AG20443 (cell line): Measurements from ENCODE around the gene CNBP.

Experiments
- DNase-seq: peaks from one replicate; pipeline ENCODE4 v3.0.0; 2012; ENCODE audit warnings: low spot score, mixed read lengths

Gene CNBP

DNA sequence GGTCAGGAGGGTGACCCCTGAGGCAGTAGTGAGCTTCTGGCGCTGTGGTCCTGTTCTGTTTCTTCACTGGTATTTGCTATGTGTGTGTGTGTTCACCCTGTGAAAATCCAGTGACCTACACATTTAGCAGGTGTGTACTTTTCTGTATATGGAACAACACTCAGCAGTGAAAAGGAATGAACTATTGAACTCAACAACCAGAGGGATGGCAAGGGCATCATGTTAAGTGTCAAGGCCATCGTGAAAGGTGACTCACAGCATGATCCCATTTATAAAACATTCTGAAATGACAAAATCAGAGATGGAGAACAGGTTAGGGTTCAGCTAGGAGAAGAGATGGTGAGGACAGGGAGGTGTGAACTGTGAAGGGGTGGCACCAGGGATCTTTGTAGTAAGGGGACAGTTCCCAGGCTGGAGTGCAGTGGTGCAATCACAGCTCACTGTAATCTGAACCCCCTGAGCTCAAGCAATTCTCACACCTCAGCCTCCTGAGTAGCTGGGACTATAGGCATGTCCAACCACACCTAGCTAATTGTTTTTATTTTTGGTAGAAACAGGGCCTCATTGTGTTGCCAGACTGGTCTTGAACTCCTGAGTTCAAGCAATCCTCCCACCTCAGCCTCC is 52.1 kb downstream of the CNBP start:
- DNase-seq = no peak

DNA sequence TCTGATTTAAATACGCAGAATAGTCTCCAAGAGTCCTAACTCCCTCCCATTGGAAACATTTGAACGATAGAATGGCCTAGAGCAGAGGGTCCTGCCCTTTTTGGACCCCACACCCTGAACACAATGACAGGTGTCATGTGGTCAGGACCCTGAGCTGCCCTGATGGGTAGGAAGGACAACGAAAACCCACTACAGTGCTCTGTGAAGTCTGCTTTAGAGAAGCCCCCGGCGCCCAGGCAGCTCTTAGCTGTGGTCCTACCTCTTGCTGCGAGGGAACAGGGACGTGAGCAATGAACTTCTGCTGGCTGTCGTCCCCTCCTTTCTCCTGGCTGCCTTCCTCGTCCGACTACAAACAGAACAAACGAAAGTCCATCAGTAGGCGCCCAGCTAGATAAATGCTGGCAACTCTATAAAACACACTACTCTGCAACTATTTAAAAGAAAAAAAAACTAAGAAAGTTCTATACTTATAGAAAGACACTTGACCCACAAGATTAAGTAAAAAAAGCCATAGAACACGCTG is 53.3 kb downstream of the CNBP start:
- DNase-seq = no peak

DNA sequence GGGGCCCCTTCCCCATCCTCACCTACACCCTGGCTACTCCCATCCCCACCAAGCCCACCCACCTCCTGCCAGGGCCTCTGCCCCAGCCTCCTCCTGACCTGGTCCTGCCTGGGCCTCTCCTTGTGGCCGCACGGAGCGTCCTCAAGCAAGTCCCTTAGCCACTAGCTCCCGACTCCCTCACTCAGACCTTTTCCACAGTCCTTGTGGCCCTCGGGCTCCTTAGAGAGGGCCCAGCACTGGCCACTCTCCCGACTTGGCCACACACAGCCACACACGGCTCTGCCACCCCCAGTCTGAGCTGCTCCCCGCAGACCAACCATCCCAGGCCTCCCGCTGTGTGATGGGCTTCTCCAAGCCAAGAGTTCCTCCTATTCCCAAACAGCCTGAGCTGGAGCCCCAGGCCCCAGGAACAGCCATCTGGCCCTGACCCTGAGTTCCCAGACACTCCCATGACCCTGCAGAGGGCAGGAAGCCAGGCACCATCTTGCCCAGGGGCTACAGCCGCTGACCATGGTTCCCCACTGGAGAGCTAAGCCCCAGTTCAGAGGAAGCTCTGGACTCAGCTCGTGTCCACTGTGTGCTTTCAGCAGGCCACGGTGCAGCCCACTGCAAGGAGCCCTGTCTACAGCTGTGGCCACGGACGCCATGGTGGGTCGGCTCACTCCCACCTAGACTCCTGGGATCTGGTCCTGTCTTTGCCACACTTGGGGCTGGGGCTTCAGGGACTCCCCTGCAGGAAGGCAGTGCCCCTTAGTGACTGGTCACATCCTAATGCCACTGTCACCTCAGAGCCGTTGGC is 55.1 kb downstream of the CNBP start:
- no peak for DNase-seq

DNA sequence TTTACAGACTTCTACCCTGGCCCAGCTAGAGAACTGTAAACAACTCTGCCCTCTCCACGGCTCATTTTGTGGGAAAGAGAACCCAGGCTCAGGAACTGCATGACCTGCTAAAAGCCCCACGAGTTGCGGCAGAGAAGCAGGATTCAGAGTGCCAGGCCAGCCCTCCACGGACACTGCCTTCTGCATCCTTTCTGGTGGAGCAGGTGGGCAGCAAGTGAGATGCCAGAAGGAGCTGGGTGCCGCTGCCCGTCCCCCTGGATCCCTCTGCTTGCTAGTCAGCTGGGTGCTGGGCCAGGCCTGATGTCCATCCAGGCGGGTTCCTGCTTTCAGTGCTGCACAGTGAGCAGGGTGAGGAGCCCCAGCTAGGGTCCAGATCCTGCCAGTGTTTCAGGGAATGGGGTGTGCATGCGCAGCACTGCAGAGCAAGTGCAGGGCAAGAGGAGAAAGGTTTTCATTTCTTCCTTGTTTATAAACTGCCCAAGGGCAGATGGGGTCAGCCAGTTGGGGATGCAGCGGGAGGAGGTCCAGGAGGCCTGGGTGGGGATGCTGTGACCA is 56.9 kb downstream of the CNBP start:
- no peak for DNase-seq

DNA sequence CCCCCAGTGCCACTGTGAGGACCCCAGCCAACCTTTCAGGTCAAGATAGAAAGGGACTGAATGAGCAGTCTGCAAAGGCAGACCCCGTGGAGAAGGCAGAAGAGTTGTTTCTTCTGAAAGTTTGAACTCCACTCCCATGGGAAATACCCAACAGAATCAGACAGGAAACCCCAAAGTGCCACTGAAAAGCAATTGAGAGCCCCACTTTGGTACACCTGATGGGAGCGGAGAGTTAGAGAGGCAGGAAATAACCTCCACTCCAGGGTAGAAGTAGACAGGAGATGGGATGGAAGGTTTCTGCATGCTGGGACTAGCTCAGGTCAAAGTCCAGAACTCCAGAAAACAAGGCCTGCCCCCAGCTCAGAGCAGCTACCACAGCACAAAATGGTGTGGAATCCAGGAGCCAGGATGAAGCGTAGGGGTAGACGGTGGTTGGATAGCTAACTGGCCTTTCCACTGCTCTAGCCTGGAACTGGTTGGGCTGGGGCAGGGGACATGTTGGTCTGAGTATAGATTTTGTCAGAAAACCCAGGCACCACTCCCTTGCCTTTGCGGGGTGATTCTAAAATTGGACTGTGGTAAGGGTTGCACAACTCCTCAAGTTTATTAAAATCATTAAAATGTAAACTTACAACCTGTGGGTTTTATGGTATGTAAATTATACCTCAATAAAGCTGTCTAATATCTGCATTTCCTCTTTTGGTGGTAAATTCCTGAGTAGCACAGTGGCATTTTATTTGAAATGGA is 60.2 kb downstream of the CNBP start:
- DNase-seq = peak; percentile 37

DNA sequence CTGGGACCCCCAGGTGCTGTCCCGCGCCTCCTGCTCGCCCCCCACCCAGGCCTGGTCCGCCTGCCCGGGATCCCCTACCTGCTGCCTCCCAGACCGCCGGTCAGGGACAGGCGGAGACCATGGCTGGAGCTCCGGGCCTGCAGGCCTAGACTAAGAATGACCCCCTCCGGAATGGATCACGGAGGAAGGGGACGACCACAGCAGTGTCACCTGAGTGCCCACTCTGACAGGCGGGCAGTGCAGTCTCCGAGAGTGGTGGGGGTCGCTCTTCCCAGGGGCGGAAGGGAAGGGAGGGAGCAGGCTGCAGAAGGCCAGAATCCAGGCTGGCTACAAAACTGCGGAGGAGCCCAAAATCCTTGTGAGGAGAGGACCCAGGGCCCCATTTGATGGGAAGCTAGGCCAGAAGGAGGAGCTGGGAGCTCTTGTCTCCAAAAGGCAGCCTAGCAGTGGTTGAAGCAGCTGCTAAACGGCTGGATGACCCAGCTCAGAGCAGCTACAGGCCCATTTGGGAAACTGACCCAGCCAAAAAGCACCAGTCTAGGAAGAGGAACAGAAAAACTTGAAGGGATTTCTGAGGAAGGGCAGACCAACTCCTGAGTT is 61.2 kb downstream of the CNBP start:
- DNase-seq = peak; percentile 40

DNA sequence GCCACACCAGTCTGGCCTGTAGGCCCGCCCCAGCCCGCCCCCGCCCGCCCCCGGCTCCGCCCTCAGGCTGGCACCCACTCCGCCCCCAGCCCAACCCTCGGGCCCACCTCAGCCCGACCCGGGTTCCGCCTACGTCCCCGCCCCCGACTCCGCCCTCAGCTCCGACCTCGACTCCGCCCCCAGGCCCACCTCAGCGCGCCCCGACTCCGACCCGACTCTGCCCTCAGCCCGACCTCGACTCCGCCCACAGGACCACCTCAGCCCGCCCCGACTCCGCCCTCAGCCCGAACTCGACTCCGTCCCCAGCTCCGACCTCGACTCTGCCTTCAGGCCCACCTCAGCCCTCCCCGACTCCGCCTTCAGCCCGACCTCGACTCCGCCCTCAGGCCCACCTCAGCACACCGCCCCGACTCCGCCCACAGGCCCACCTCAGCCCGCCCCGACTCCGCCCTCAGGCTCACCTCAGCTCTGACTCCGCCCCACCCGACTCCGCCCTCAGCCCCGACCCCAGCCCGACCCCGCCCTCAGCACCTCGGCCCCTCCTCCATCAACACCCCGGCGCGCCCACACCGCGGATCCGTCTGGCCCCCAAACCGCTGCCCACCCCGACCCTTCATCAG is 61.8 kb downstream of the CNBP start, which contains the start of gene RAB43:
Gene RAB43 (minus strand): TSS at position 13 of the 620 bp plus-strand sequence. CDS start 315 bp downstream, outside the sequence.
- peak; percentile 98 for DNase-seq

DNA sequence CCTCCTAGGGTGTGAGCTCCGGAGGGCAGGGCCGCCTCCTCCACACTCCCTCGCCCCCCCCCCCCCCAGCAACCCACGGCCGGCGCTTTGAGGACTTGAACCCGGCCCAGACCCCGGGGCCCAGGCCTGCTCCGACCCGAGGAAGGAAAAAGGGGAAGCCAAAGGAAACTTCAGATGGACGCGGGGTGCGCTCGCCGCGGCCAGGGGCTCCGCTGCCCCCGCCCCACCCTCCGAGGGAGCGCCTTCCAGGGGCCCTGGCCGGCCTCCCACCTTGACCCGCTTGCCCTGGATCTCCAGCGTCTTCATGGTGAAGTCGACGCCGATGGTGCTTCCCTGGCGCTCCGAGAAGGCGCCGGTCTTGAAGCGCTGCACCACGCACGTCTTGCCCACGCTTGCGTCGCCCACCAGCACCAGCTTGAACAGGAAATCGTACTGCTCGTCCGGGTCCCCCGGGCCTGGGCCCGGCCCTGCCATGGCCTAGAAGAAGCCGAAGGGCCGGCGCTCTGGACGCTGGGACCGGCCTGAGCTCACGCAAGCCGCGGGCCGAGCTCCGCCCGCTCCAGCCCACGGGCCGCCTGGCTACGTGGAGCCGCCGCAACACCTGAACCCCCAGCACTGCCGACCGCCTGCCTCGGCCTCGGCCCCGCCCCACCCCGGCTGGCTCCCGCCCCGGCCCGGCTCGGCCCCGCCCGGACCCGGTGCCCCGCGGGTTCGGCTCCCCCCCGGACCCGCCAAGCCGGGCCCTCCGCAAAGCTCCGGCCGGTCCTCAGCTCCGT is 62.5 kb downstream of the CNBP start:
- DNase-seq = no peak

DNA sequence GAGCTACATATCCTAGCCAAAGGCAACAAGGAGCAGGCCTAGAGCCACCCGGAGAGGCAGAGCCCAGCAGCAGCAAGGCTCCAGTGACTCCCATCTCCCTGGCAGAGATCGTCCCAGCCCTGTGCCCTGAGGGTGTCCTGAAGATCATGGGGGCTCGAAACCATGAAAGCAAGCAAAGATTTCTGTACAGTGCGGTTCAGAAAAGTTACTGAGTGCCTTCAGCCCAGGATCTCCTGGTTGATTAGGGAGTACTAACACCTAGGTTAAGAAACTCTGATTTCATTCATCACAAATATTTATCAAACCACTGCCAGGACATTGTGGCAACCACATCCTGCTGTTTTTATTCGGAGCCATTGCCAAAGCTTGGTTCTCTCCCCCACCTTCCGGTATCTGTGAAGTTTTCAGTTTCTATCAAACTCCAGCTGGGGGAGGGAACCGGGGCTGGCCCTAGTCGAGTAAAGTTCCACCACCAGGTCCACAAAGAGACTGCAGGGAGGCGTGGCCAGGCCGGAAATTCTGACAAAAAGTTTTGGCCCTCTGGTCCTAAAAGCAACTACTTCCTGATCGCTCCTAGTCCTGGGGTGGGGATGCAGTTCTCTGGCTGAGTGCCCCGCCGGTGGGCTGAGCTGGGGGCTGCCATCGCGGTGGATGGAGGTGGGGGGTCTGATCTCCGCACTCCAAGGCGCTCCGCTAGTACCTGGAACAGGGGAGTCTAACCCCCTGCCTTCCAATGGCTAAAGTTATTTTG is 63.3 kb downstream of the CNBP start:
- peak; percentile 93 for DNase-seq

DNA sequence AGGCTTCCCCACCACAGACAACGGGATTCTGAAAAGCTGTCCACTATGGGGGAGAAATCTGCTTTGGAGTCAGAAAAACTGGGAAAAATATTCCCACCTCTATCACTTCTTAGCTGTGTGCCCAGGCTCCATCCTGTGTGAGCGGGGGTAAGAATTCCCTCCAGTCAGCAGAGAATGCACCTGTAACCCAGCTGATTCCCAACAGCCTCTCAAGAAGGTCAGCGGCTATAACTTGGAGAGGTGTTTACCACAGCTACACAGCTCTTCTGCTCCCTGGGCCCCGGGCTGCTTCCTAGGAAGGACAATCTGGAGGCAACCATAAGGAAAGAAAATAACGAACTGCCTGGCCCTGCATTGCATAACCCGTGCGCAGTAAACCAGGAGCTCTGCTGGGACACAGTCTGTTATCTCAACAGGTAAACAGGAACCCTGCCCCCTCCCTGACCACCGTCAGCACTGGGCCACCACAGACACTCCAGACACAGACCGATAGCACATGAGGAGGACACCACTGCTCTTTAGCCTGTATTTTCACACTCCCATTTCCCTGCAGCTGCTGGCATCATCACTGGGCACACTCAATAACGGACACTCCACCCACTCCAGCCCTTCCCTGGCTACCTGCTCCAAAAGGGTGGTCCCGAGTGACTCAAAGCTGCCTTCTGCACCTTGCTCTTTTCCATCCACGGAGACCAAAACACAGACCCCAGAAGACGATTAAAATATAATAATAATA is 64.2 kb downstream of the CNBP start:
- DNase-seq = no peak

DNA sequence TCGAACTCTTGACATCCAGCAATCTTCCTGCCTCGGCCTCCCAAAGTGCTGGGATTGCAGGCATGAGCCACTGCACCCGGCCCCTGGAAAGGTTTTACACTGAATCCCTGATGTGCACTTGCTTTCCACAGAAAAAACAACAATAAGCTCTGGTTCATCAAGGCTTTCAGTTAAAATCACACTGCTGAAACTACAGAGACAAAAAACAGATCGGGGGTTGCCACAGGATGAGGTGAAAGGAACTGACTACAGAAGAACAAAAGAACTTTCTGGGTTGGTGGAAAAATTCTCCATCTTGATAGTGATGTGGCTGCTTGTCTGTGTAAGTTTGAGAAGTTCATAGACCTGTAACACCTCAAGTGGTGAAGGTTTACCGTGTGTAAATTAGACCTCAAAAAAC is 65.0 kb downstream of the CNBP start:
- no peak for DNase-seq
